Measurements from ENCODE around the gene SPAG9. TPM values are rescaled to one million over a fixed set of nuclear protein-coding genes. Genes with fewer than 3 reads are reported as not detected.

The SPAG9 gene
- total RNA-seq, 1 experiment from 2014 or later = 130 TPM

Other genes with a start within 250 kb of the SPAG9 start
- gene NME1, start 32.7 kb upstream of the SPAG9 start, total RNA-seq (2022) = 278 and 336 TPM in 2 replicates
- 734 and 821 TPM in 2 replicates for gene NME2, start 45.5 kb upstream of the SPAG9 start, total RNA-seq (2022)
- gene MBTD1, start 139.2 kb upstream of the SPAG9 start, total RNA-seq (2022) = 24.3 and 26.2 TPM in 2 replicates
- 55.3 and 63.4 TPM in 2 replicates for gene UTP18, start 139.7 kb upstream of the SPAG9 start, total RNA-seq (2022)